PC-3 (cell line): ENCODE results near the gene TRIP12.

Experiments used
- EZH2 ChIP-seq: fragments of 300-600 bp; sonication (generic); IDR thresholded peaks from one replicate; pipeline ENCODE4 v1.6.1; 2017; ENCODE audit warnings: antibody characterized with exemption, mild to moderate bottlenecking, low read length; ENCODE audit not compliant: unreplicated experiment
- TF ChIP-seq, protein P1 (sequence below): fragments of 300-600 bp; sonication (generic); conservative IDR thresholded peaks from 2 replicates; pipeline ENCODE4 v1.5.1; 2017; ENCODE audit warnings: antibody characterized with exemption, low read depth, mild to moderate bottlenecking, low read length

DNA sequence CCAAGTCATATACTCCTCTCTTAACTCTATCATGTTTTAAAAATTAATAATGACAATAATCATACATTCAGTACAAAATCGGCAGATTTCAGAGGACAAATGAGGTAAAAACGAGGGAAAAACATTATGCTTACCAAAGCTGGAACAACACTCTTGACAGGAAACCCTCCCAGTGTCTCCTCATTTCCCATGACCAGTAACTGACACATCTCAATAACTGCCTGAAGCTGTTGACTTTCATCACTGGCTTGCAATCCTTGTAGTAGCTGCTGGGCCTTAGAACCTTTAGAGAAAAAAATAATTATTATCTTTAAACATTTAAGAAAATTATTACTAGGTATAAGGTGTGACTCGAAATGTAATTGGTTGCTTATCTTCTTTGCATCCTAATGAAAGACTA, 103.6 kb downstream of the TRIP12 start:
- TF ChIP-seq, protein P1, sequence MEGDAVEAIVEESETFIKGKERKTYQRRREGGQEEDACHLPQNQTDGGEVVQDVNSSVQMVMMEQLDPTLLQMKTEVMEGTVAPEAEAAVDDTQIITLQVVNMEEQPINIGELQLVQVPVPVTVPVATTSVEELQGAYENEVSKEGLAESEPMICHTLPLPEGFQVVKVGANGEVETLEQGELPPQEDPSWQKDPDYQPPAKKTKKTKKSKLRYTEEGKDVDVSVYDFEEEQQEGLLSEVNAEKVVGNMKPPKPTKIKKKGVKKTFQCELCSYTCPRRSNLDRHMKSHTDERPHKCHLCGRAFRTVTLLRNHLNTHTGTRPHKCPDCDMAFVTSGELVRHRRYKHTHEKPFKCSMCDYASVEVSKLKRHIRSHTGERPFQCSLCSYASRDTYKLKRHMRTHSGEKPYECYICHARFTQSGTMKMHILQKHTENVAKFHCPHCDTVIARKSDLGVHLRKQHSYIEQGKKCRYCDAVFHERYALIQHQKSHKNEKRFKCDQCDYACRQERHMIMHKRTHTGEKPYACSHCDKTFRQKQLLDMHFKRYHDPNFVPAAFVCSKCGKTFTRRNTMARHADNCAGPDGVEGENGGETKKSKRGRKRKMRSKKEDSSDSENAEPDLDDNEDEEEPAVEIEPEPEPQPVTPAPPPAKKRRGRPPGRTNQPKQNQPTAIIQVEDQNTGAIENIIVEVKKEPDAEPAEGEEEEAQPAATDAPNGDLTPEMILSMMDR, result no peak
- TF ChIP-seq EZH2, result no peak
